T-helper 22 cell (primary cell): ENCODE measurements around the gene SEC61B.

Experiments used
- DNase-seq: peaks from one replicate; pipeline ENCODE4 v3.0.0-alpha.2; 2020; ENCODE audit warnings: low read depth

SEC61B gene

GRCh38 chr9:99238331-99238730 is 16.2 kb downstream of the SEC61B start:
- no peak for DNase-seq

GRCh38 chr9:99239341-99240060 is 17.4 kb downstream of the SEC61B start:
- no peak for DNase-seq

GRCh38 chr9:99241106-99241505 is 19.0 kb downstream of the SEC61B start:
- no peak for DNase-seq

GRCh38 chr9:99244344-99245260 is 22.5 kb downstream of the SEC61B start:
- no peak for DNase-seq

GRCh38 chr9:99249619-99250018 is 27.5 kb downstream of the SEC61B start:
- DNase-seq, result no peak

GRCh38 chr9:99251157-99251556 is 29.1 kb downstream of the SEC61B start:
- DNase-seq, result no peak

GRCh38 chr9:99253134-99253533 is 31.1 kb downstream of the SEC61B start:
- DNase-seq, result no peak

- no peak for DNase-seq
Measured at GRCh38 chr9:99253772-99254431, 31.8 kb downstream of the SEC61B start.

GRCh38 chr9:99255651-99256050 is 33.6 kb downstream of the SEC61B start:
- no peak for DNase-seq

GRCh38 chr9:99257723-99258389 is 35.8 kb downstream of the SEC61B start:
- no peak for DNase-seq

- DNase-seq, result peak; percentile 4
Measured at GRCh38 chr9:99259231-99259918, 37.3 kb downstream of the SEC61B start.

GRCh38 chr9:99261923-99262322 is 39.8 kb downstream of the SEC61B start:
- DNase-seq, result no peak

GRCh38 chr9:99262949-99263418 is 40.9 kb downstream of the SEC61B start:
- no peak for DNase-seq

GRCh38 chr9:99264070-99264680 is 42.1 kb downstream of the SEC61B start:
- no peak for DNase-seq

GRCh38 chr9:99265691-99266090 is 43.6 kb downstream of the SEC61B start:
- no peak for DNase-seq

GRCh38 chr9:99266255-99267023 is 44.4 kb downstream of the SEC61B start:
- no peak for DNase-seq

GRCh38 chr9:99269416-99269815 is 47.3 kb downstream of the SEC61B start:
- no peak for DNase-seq

- DNase-seq, result no peak
Measured at GRCh38 chr9:99270491-99270890, 48.4 kb downstream of the SEC61B start.

- DNase-seq, result no peak
Measured at GRCh38 chr9:99272836-99273235, 50.8 kb downstream of the SEC61B start.

GRCh38 chr9:99274016-99274415 is 51.9 kb downstream of the SEC61B start:
- DNase-seq, result no peak
